K562 treated with DMSO at 1 percent for 12 hours (cell line): ENCODE data around the gene NDUFS3. TPM values are rescaled to one million over a fixed set of nuclear protein-coding genes. Genes with fewer than 3 reads are reported as not detected.

Experiments used
- total RNA-seq: library from RNA; unstranded; fragments of 300-600 nt; gene quantifications from 2 replicates; pipeline ENCODE4 v1.2.3, GENCODE V29; 2022; ENCODE audit not compliant: insufficient read depth

Gene NDUFS3
- 158 and 208 TPM in 2 replicates for total RNA-seq

GRCh38 chr11:47578524-47579494 is at the start of gene NDUFS3, which contains the start of gene KBTBD4:
NDUFS3 (plus strand) TSS chr11:47579074; CDS start chr11:47579092, 18 bp downstream.
KBTBD4 (minus strand) TSS chr11:47578970; CDS start chr11:47578951, 19 bp downstream.

GRCh38 chr11:47552566-47553405 is 26.1 kb upstream of the NDUFS3 start, which contains the start of gene CELF1:
CELF1 (minus strand) TSS chr11:47553132; CDS start chr11:47499523, 53,609 bp downstream.

DNA sequence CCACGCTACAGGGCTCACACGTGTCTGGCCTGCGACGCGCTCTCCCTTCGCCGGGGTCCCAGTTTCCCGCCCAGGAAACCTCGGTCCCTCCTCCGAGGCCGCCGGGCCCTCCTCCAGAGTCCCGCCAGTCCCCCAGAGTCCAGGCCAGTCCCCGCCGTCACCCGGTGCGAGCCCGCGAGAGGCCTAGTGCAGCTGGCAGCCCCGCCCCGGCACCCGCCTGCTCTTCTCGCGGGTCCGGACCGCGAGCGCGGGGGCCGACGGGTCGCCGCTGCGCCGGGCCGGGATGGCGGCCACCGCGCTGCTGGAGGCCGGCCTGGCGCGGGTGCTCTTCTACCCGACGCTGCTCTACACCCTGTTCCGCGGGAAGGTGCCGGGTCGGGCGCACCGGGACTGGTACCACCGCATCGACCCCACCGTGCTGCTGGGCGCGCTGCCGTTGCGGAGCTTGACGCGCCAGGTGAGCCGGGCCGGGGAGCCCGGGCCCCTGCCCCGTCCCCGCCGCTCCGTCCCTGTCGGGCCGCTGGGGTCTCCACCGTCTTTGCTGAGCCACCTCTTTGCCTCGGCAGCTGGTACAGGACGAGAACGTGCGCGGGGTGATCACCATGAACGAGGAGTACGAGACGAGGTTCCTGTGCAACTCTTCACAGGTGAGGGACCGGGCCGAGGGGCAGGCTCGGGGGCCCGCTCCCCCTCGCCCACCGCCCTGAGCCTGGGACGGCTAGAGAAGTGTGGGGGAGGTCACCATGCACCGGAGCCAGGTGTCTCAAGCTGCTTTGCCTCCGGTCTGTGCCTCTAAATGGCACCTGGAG is 13.3 kb upstream of the NDUFS3 start, which contains the start of gene PTPMT1:
TSS of gene PTPMT1 (plus strand) at position 260 of the 809 bp plus-strand sequence. CDS start at position 284, 24 bp downstream.

GRCh38 chr11:47586098-47586855 is 7.4 kb downstream of the NDUFS3 start, which contains the start of gene FAM180B:
FAM180B (plus strand) TSS chr11:47586678; CDS start chr11:47586769, 91 bp downstream.

DNA sequence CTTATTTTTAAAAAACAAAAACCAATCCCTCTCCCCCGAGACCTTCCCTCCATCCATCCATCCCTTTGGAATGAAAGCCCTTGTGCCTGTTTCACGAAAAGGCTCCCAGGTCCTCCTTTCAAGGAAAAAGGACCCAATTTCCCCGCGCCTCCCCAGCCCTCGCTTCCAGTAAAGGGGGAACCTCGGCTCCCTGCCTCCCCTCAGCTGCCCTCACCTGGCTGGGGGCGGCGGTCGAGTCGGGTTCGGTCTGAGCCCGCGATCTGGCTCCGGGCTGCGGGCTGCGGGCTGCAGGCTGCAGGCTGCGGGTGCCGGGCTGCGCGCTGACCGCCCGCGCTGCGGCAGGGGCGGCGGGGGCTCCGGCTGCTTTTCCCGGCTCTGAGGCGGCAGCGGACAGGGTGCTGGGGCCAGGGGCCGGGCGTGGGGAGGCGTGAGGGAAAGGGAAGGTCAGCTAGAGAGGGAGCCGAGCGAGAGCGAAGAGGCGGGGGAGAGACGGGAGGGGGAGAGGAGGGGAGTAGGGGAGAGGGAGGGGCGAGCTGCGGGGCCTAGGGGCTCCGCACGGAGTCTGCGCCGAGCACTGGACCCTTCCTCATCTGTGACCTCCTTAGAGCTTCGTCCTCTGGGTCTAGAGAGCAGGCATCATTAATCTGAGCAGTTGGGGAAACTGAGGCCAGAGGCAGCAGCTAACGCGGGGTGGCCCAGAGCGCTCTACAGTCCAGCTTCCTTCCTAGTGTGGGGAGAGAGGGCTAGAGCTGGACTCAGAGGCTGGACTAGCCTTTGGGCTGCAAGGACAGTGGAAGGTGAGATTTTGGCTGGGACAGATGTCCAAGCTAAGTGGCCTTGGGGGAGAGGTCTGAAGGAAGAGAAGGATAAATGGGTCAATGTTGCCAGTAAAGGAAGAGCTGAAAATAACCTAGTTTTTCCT is 15.3 kb downstream of the NDUFS3 start, which contains the start of gene C1QTNF4:
TSS of gene C1QTNF4 (minus strand) at position 478 of the 922 bp plus-strand sequence. CDS start 3,601 bp downstream, outside the sequence.

Other genes starting within 250 kb of the NDUFS3 start
- gene MYBPC3, start 226.4 kb upstream of the NDUFS3 start, total RNA-seq, result not detected in 2 replicates
- 71.7 and 77.5 TPM in 2 replicates for gene SPI1, start 200.5 kb upstream of the NDUFS3 start, total RNA-seq
- 25.9 and 30.0 TPM in 2 replicates for gene SLC39A13, start 170.5 kb upstream of the NDUFS3 start, total RNA-seq
- gene PSMC3, start 152.6 kb upstream of the NDUFS3 start, total RNA-seq, result 220 and 240 TPM in 2 replicates
- gene RAPSN, start 129.9 kb upstream of the NDUFS3 start, total RNA-seq, result not detected in 2 replicates
- gene CELF1, start 25.9 kb upstream of the NDUFS3 start, total RNA-seq, result 12.5 and 40.6 TPM in 2 replicates
- 111 and 115 TPM in 2 replicates for gene PTPMT1, start 13.5 kb upstream of the NDUFS3 start, total RNA-seq
- 8.0 and 13.1 TPM in 2 replicates for gene KBTBD4, start 104 bp upstream of the NDUFS3 start, total RNA-seq
- gene FAM180B, start 7.6 kb downstream of the NDUFS3 start, total RNA-seq, result not detected in 2 replicates
- gene C1QTNF4, start 15.3 kb downstream of the NDUFS3 start, total RNA-seq, result not detected in 2 replicates
- 60.6 and 71.2 TPM in 2 replicates for gene MTCH2, start 63.5 kb downstream of the NDUFS3 start, total RNA-seq
- 1.2 TPM in 1 of 2 replicates, not detected in the other for gene AGBL2, start 136.3 kb downstream of the NDUFS3 start, total RNA-seq
- 11.4 and 55.2 TPM in 2 replicates for gene FNBP4, start 188.3 kb downstream of the NDUFS3 start, total RNA-seq